H1 (cell line): ENCODE measurements around the gene DDX1. TPM values are rescaled to one million over a fixed set of nuclear protein-coding genes. Genes with fewer than 3 reads are reported as not detected.

Source experiments
- BCL11A ChIP-seq, 2 experiments: IDR thresholded peaks; one replicate each; pipeline ENCODE4 v1.6.1; 2011; ENCODE audit warnings: low read depth in 2 of 2, low read length in 2 of 2, mild to moderate bottlenecking in 2 of 2
- RBBP5 ChIP-seq: IDR thresholded peaks from 2 replicates; pipeline ENCODE4 v1.7.1; 2012; ENCODE audit warnings: low read depth, mild to moderate bottlenecking, inconsistent platforms, low read length, moderate library complexity, borderline replicate concordance
- RXRA ChIP-seq: IDR thresholded peaks from 2 replicates; pipeline ENCODE4 v1.6.1; 2011; ENCODE audit warnings: low read depth, mild to moderate bottlenecking, low read length, moderate library complexity; ENCODE audit not compliant: insufficient read depth
- SP1 ChIP-seq: IDR thresholded peaks from 2 replicates; pipeline ENCODE4 v1.6.1; 2011; ENCODE audit warnings: low read depth, low read length
- polyA plus RNA-seq, 7 experiments: library from polyadenylated mRNA; depleted of rRNA in 3 of 7; stranded (reverse) in 5 of 7; unstranded in 2 of 7; fragments of >200 nt in 5 of 7; fragments of 200-250 nt in 2 of 7; gene quantifications; 1 replicate in 5 of 7; 2 replicates in 1 of 7; 4 replicates in 1 of 7; pipeline versions ENCODE4 v1.2.1 to v1.2.3, GENCODE V29; 2011 to 2013; ENCODE audit warnings: missing spikeins in 2 of 7, mixed read lengths in 2 of 7
- total RNA-seq: library from RNA; stranded (reverse); fragmentation: NEBNext Ultra II Directional; extraction: Animal tissue kit (Norgen Biotek cat#: 25700); gene quantifications from 2 replicates; pipeline ENCODE4 v1.2.1, GENCODE V29; 2021

DDX1 gene
- total and polyA plus RNA-seq, 2 of the 8 experiments (the other 6 are each of a cell fraction or from before 2014, with no cell fraction given): 51.1 to 161 TPM

- TF ChIP-seq RXRA: no peak
- TF ChIP-seq RBBP5: no peak
- TF ChIP-seq BCL11A (IDR thresholded peaks at IDR 0.05; ENCODE audit: low read depth in 2 of 2, low read length in 2 of 2): no peak
- TF ChIP-seq SP1: no peak
Observed at GRCh38 chr2:15645300-15645699, 53.6 kb downstream of the DDX1 start (continued).
